Calu3 (cell line): Measurements from ENCODE around the gene ADGRG1. TPM values are rescaled to one million over a fixed set of nuclear protein-coding genes. Genes with fewer than 3 reads are reported as not detected.

Experiments
- BruUV-seq: library from RNA; stranded (reverse); fragments of 400-500 nt; replicated peaks from 2 replicates; lab custom pipeline; 2021; lab: Mats Ljungman, UMichigan
- CTCF ChIA-PET: fragments of 300-600 bp; sonication (Branson Sonifier 250); formaldehyde crosslinking; loops from one replicate; lab custom pipeline; 2022; ENCODE audit warnings: antibody characterized with exemption; lab: Charles Lee
- DNase-seq: peaks from one replicate; pipeline ENCODE4 v3.0.0; 2022
- H3K27ac Mint-ChIP-seq: one replicate; pipeline ENCODE4 v1.8.0; 2022; ENCODE audit warnings: mixed read lengths; ENCODE audit not compliant: unreplicated experiment
- H3K27me3 Mint-ChIP-seq: one replicate; pipeline ENCODE4 v1.8.0; 2022; ENCODE audit warnings: mixed read lengths; ENCODE audit not compliant: unreplicated experiment
- H3K36me3 Mint-ChIP-seq: one replicate; pipeline ENCODE4 v1.8.0; 2022; ENCODE audit warnings: mild to moderate bottlenecking, moderate library complexity, mixed read lengths; ENCODE audit not compliant: insufficient read depth, unreplicated experiment
- H3K4me1 Mint-ChIP-seq: one replicate; pipeline ENCODE4 v1.8.0; 2022; ENCODE audit warnings: mild to moderate bottlenecking, low read depth, mixed read lengths; ENCODE audit not compliant: unreplicated experiment
- H3K4me3 Mint-ChIP-seq: one replicate; pipeline ENCODE4 v1.8.0; 2022; ENCODE audit warnings: mild to moderate bottlenecking, low read depth, moderate library complexity, mixed read lengths; ENCODE audit not compliant: unreplicated experiment
- H3K9me3 Mint-ChIP-seq: one replicate; pipeline ENCODE4 v1.8.0; 2022; ENCODE audit warnings: low read depth, mixed read lengths; ENCODE audit not compliant: unreplicated experiment
- intact Hi-C: fragments of 100-400 bp; cut with micrococcal nuclease; formaldehyde crosslinking; loops from one replicate; pipeline ENCODE4 v1.10.0; 2022; ENCODE audit not compliant: unreplicated experiment
- total RNA-seq: library from RNA; stranded (reverse); gene quantifications from 2 replicates; pipeline ENCODE4 v1.2.3, GENCODE V29; 2022
- TF ChIP-seq, protein P1 (sequence below): fragments of 200-600 bp; IDR thresholded peaks from one replicate; pipeline ENCODE4 v1.8.0; 2022; ENCODE audit warnings: antibody characterized with exemption; ENCODE audit not compliant: unreplicated experiment

ADGRG1 gene
- total RNA-seq, 1 experiment from 2014 or later, result 278 TPM

DNA sequence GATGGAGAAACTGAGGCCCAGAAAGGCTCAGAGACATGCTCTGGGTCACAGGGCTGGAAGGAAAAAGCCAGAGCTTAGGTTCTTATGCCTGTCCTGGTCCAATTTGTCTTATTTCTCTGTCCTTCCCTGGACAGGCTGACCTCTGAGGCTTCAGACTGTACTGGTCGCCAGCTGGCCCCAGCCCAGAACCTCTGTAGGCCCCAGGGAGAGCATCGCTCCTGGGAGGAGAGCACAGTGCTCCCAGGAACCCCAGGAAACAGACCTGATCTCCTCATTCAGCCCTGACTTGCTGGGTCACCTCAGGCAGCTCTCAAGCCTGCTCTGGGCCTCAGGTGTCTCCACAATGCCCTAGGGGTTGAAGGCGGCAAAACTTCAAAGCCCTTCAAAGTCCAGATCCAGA is 71.1 kb downstream of the ADGRG1 start:
- TF ChIP-seq, protein P1, sequence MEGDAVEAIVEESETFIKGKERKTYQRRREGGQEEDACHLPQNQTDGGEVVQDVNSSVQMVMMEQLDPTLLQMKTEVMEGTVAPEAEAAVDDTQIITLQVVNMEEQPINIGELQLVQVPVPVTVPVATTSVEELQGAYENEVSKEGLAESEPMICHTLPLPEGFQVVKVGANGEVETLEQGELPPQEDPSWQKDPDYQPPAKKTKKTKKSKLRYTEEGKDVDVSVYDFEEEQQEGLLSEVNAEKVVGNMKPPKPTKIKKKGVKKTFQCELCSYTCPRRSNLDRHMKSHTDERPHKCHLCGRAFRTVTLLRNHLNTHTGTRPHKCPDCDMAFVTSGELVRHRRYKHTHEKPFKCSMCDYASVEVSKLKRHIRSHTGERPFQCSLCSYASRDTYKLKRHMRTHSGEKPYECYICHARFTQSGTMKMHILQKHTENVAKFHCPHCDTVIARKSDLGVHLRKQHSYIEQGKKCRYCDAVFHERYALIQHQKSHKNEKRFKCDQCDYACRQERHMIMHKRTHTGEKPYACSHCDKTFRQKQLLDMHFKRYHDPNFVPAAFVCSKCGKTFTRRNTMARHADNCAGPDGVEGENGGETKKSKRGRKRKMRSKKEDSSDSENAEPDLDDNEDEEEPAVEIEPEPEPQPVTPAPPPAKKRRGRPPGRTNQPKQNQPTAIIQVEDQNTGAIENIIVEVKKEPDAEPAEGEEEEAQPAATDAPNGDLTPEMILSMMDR, result no peak
- no peak overlapping the region for H3K4me3 Mint-ChIP-seq
- peaks cover 7% of the 10 kb centered on the region for H3K4me1 Mint-ChIP-seq
- peaks cover 21% of the 10 kb centered on the region for H3K27me3 Mint-ChIP-seq
- DNase-seq, result no peak
- CTCF ChIA-PET, result no interaction called here
- H3K36me3 Mint-ChIP-seq, result no peaks in the 10 kb centered on the region
- no peaks in the 10 kb centered on the region for H3K9me3 Mint-ChIP-seq
- BruUV-seq, result no TSS peak
- no peak overlapping the region for H3K27ac Mint-ChIP-seq
- intact Hi-C loops, result no loop called here

GRCh38 chr16:57699899-57700298 is 71.5 kb downstream of the ADGRG1 start:
- BruUV-seq, result no TSS peak
- Mint-ChIP-seq H3K4me1 (peaks cover 9% of the 10 kb centered on the region), H3K4me3 (no peak overlapping the region), H3K9me3 (no peaks in the 10 kb centered on the region), H3K36me3 (no peaks in the 10 kb centered on the region), H3K27me3 (peaks cover 26% of the 10 kb centered on the region), H3K27ac (no peak overlapping the region)
- no peak for DNase-seq
- TF ChIP-seq, protein P1, result no peak
- CTCF ChIA-PET, result no interaction called here
- intact Hi-C loops, result no loop called here

GRCh38 chr16:57700781-57701551 is 72.5 kb downstream of the ADGRG1 start:
- Mint-ChIP-seq H3K4me1 (peaks cover 9% of the 10 kb centered on the region), H3K27ac (no peak overlapping the region), H3K9me3 (no peaks in the 10 kb centered on the region), H3K27me3 (peaks cover 36% of the 10 kb centered on the region), H3K36me3 (no peaks in the 10 kb centered on the region), H3K4me3 (no peak overlapping the region)
- no peak for DNase-seq
- intact Hi-C loops, result no loop called here
- no TSS peak for BruUV-seq
- CTCF ChIA-PET, result interaction anchor here (0.7 kb wide), 1 partner anchor 191 kb away, joined by 3 read pairs; no protein-coding TSS in a partner anchor
- TF ChIP-seq, protein P1, result no peak

DNA sequence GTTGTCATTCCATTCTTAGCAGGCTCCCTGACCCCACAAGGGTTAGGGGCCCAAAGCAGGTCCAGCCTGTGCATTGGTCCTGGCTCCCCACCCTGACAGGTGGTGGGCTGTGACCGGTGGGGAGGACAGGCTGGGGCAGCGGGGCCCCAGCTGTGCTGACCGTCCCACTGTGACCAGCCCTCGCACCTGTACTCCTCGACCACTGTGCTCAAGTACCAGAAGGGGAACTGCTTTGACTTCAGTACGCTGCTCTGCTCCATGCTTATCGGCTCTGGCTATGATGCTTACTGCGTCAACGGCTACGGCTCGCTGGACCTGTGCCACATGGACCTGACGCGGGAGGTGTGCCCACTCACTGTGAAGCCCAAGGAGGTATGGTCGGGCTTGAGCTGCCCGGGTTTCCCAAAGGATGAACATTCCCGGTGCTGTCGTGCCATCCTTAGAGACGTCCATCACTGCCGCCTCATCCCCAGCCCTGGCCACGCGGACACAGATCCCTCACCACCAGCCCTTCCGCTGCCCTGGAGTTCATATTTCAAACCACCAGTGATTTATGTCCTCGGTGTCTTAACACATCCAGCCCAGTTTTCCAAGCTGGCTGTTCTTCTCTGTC is 73.4 kb downstream of the ADGRG1 start:
- CTCF ChIA-PET, result no interaction called here
- TF ChIP-seq, protein P1, result no peak
- no peak overlapping the region for H3K27ac Mint-ChIP-seq
- peaks cover 45% of the 10 kb centered on the region for H3K27me3 Mint-ChIP-seq
- H3K4me1 Mint-ChIP-seq, result peaks cover 9% of the 10 kb centered on the region
- H3K36me3 Mint-ChIP-seq, result no peaks in the 10 kb centered on the region
- no peaks in the 10 kb centered on the region for H3K9me3 Mint-ChIP-seq
- intact Hi-C loops, result no loop called here
- no peak for DNase-seq
- no peak overlapping the region for H3K4me3 Mint-ChIP-seq
- BruUV-seq, result no TSS peak
